OCI-LY3 (cell line): ENCODE results near the gene GRK1.

Experiments used
- EZH2phosphoT487 ChIP-seq: fragments of 200-600 bp; shearing (Covaris generic); IDR thresholded peaks from 2 replicates; pipeline ENCODE4 v1.6.1; 2018; ENCODE audit warnings: antibody characterized with exemption, mixed run types, low read depth
- TF ChIP-seq, protein P1 (sequence below): fragments of 200-600, 300-600 bp; sonication (generic); IDR thresholded peaks from 2 replicates; pipeline ENCODE4 v1.5.1; 2014; ENCODE audit warnings: antibody characterized with exemption, low read length, low read depth

DNA sequence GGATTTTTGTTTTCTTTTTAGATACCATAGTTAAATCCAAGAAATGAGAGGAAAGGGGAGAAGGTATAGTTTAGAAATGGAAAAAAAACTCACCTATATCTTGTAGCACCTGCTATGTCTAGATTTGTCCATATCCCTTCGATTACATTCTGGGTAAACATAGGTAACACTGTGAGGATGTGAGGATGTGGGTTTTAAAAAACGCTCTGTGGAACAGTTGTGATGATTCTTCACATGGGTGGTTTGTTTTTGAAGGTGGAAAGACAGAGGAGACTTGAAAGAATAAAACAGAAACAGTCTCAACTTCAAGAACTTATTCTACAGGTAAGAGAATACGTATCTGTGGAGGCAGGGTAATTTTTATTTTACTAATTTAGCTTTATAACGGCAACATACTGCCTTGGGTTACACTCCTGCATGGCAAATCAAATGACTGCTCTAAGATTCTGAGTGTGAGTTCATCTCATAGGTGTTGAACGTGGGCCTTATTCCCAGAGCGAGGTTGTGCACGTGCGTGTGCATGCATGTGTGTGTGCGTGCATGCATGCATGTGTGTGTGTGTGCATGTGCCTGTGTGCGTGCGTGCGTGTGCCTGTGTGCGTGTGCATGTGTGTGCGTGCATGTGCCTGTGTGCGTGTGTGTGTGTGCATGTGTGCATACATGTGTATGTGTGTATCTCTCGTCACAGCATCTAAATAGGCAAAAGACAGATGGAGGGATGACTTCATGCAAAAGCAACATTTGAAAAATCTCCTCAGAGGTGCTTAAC lies 32.6 kb upstream of the GRK1 start:
- TF ChIP-seq, protein P1, sequence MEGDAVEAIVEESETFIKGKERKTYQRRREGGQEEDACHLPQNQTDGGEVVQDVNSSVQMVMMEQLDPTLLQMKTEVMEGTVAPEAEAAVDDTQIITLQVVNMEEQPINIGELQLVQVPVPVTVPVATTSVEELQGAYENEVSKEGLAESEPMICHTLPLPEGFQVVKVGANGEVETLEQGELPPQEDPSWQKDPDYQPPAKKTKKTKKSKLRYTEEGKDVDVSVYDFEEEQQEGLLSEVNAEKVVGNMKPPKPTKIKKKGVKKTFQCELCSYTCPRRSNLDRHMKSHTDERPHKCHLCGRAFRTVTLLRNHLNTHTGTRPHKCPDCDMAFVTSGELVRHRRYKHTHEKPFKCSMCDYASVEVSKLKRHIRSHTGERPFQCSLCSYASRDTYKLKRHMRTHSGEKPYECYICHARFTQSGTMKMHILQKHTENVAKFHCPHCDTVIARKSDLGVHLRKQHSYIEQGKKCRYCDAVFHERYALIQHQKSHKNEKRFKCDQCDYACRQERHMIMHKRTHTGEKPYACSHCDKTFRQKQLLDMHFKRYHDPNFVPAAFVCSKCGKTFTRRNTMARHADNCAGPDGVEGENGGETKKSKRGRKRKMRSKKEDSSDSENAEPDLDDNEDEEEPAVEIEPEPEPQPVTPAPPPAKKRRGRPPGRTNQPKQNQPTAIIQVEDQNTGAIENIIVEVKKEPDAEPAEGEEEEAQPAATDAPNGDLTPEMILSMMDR: no peak
- no peak for TF ChIP-seq EZH2phosphoT487
